GM12801 (cell line): Measurements from ENCODE around the gene SLC38A7.

Experiments
- TF ChIP-seq, protein P1 (sequence below): IDR thresholded peaks from one replicate; pipeline ENCODE4 v1.5.1; 2011; ENCODE audit warnings: control low read depth; ENCODE audit not compliant: insufficient read length; ENCODE audit errors: extremely low read depth

The SLC38A7 gene

DNA sequence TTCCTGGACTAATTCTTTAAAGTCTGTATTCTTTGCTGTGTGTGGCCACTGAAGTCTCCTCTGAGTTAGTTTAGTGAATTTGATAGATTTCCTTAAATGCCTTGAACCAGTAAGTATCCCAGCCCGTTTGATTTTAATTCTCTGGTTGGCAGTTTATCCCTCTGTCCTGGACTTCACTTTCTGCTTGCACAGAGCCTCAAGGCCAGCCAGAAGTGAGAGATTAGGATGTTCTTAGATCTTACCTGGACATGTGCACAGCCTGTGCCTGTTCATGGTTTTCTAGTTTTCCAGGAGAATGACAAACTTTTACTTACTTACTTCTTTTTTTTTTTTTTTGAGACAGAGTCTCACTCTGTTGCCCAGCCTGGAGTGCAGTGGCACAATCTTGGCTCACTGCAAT lies 10.8 kb upstream of the SLC38A7 start:
- TF ChIP-seq, protein P1, sequence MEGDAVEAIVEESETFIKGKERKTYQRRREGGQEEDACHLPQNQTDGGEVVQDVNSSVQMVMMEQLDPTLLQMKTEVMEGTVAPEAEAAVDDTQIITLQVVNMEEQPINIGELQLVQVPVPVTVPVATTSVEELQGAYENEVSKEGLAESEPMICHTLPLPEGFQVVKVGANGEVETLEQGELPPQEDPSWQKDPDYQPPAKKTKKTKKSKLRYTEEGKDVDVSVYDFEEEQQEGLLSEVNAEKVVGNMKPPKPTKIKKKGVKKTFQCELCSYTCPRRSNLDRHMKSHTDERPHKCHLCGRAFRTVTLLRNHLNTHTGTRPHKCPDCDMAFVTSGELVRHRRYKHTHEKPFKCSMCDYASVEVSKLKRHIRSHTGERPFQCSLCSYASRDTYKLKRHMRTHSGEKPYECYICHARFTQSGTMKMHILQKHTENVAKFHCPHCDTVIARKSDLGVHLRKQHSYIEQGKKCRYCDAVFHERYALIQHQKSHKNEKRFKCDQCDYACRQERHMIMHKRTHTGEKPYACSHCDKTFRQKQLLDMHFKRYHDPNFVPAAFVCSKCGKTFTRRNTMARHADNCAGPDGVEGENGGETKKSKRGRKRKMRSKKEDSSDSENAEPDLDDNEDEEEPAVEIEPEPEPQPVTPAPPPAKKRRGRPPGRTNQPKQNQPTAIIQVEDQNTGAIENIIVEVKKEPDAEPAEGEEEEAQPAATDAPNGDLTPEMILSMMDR, result no peak

DNA sequence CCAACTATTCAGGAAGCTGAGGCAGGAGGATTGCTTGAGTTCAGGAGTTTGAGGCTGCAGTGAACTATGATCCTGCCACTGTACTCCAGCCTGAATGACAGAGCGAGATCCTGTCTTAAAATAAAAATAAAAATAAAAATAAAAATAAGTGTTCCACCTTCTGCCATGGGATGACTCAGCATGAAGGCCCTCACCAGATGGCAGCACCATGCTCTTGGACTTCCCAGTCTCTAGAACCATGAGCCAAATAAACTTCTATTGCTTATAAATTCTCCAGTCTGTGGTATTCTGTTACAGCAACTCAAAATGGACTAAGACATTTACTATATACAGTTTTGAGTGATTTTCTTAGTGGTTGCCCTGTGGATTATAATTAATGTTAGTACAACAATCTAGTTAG lies 7.9 kb upstream of the SLC38A7 start:
- TF ChIP-seq, protein P1, result no peak

DNA sequence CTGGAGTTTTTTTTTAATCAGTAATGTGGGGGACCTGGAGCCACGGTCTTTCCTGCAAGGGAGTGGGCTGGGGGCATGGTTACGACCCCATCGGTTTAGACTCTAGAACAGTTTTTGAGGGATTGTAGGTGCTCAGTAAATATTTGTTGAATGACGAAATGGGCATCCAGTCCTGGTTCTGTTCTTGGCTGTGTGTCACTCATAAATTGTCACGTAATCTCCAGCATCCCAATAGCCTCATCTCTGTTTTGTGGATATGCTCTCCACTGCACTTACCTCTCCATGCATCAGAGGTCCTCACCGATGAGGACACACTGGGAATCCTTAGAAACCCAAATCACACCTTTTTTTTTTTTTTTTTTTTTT lies 497 bp upstream of the SLC38A7 start:
- TF ChIP-seq, protein P1, result no peak

DNA sequence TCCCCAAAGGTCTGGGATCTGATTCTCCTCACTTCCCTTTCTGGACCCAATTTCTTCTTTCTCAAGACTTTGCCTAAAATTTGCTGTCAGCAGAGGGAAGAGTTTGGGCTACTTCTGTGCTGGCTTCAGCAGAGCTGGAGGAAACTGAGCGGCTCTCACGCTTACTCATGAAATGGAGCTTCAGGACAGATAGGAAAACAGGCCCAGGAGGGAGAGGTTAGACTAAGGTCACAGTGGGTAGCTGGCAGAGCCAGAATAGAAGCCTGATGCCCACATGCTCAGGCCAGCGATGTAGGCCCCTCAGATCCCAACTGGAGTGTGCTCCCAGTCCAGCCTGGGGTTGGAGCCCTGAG lies 593 bp downstream of the SLC38A7 start:
- TF ChIP-seq, protein P1, result no peak

DNA sequence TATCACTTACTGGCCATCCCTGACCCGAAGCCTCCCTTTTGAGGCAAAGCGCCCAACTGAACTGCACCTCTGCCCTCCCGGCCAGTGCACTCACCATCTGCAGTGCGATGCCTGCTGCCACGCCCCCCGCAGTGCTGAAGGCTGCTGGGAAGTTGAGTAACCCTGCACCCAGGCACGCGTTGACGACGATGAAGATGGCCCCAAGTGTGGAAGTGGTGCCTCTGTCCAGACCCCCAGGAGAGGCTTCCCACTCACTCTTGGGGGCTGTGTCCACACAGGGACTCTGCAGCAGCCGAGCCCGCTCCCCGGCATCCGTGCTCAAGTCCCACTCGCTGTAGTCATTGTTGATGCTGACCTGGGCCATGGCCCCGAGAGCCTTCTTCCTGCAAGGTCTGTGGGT lies 4.8 kb downstream of the SLC38A7 start:
- TF ChIP-seq, protein P1, result no peak

DNA sequence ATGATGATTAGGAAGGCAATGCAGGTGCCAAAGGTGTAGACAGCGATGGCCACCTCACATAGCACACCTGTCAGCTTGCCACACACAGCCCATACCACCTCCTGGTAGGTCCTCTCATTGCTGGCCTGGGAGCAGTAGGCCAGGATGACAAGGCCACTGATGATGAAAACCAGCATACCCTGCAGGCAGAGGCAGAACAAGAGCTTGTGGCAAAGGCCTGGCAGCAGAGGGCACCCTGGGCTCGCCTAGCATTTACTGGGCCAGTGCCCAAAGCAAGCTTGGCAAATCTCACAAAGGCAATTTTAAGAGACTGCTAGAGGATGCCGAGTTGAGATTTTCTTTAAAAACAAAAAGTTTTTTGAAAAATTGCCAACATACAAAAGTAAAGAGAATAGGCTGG lies 5.9 kb downstream of the SLC38A7 start:
- TF ChIP-seq, protein P1, result no peak

DNA sequence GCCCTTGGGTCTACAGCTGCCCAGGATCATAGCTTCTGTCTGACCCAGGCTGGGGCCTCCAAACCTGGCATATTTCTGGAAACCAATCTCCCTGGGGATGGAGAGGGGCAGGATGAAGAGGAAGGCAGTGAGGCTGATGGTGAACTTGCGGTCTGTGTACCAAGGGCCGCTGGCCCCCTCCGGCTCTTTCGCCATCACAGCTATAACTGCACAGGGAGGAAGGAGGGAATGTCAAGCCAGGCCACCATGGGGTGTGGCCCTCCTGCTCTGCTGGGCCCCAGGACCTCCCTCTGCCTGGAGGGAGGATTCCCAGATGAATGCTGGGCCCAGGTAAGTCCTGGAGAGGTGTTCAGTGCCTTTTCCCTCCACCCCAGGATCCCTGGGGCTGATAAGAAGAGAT lies 6.3 kb downstream of the SLC38A7 start:
- TF ChIP-seq, protein P1, result no peak
